ENCODE measurements around the gene NKD1. TPM values are rescaled to one million over a fixed set of nuclear protein-coding genes. Genes with fewer than 3 reads are reported as not detected.

Gene NKD1
- total and polyA plus RNA-seq, 2 donors from 2014 or later = 1.1 to 9.9 TPM

GRCh38 chr16:50683689-50684374 lies 135.6 kb downstream of the NKD1 start:
- Histone ChIP-seq H3K9ac (ENCODE audit: low read length in 3 of 3) (no peak overlapping the region), H3K4me3 (ENCODE audit: low read length in 3 of 3) (no peak overlapping the region), H3K9me3 (ENCODE audit: control insufficient read depth in 2 of 3, insufficient read depth in 1 of 3, low read length in 3 of 3) (no peaks in the 10 kb centered on the region), H3K27me3 (ENCODE audit: control insufficient read depth, insufficient read depth, low read length) (no peaks in the 10 kb centered on the region), H3K4me1 (ENCODE audit: control insufficient read depth in 2 of 3, insufficient read depth in 2 of 3, low read depth in 1 of 3, low read length in 3 of 3) (no peaks in the 10 kb centered on the region), H3K27ac (ENCODE audit: low read depth in 2 of 2, low read length in 2 of 2) (no peak overlapping the region), H3K36me3 (ENCODE audit: control insufficient read depth in 2 of 3, insufficient read depth in 3 of 3, low read length in 3 of 3) (no peaks in the 10 kb centered on the region)
- intact Hi-C loops (cut with DNase I) = no loop called here
- FAIRE-seq (no peak), DNase-seq (no peak)
- TF ChIP-seq, protein P1, sequence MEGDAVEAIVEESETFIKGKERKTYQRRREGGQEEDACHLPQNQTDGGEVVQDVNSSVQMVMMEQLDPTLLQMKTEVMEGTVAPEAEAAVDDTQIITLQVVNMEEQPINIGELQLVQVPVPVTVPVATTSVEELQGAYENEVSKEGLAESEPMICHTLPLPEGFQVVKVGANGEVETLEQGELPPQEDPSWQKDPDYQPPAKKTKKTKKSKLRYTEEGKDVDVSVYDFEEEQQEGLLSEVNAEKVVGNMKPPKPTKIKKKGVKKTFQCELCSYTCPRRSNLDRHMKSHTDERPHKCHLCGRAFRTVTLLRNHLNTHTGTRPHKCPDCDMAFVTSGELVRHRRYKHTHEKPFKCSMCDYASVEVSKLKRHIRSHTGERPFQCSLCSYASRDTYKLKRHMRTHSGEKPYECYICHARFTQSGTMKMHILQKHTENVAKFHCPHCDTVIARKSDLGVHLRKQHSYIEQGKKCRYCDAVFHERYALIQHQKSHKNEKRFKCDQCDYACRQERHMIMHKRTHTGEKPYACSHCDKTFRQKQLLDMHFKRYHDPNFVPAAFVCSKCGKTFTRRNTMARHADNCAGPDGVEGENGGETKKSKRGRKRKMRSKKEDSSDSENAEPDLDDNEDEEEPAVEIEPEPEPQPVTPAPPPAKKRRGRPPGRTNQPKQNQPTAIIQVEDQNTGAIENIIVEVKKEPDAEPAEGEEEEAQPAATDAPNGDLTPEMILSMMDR (IDR thresholded peaks at IDR 0.05; ENCODE audit: borderline replicate concordance, extremely low read depth, insufficient read depth) = no peak

- H3K27ac ChIP-seq (ENCODE audit: low read depth in 2 of 2, low read length in 2 of 2) = no peak overlapping the region
- no peaks in the 10 kb centered on the region for H3K27me3 ChIP-seq (ENCODE audit: control insufficient read depth, insufficient read depth, low read length)
- H3K36me3 ChIP-seq (ENCODE audit: control insufficient read depth in 2 of 3, insufficient read depth in 3 of 3, low read length in 3 of 3) = no peaks in the 10 kb centered on the region
- FAIRE-seq = no peak
- H3K9me3 ChIP-seq (ENCODE audit: control insufficient read depth in 2 of 3, insufficient read depth in 1 of 3, low read length in 3 of 3) = no peaks in the 10 kb centered on the region
- no peaks in the 10 kb centered on the region for H3K4me1 ChIP-seq (ENCODE audit: control insufficient read depth in 2 of 3, insufficient read depth in 2 of 3, low read depth in 1 of 3, low read length in 3 of 3)
- no peak overlapping the region for H3K4me3 ChIP-seq (ENCODE audit: low read length in 3 of 3)
- no peak overlapping the region for H3K9ac ChIP-seq (ENCODE audit: low read length in 3 of 3)
- TF ChIP-seq, protein P1 (IDR thresholded peaks at IDR 0.05; ENCODE audit: borderline replicate concordance, extremely low read depth, insufficient read depth) = no peak
- no peak for DNase-seq
- intact Hi-C loops (cut with DNase I) = no loop called here
Observed at GRCh38 chr16:50684823-50685461, 136.7 kb downstream of the NKD1 start.

GRCh38 chr16:50685462-50686063 lies 137.4 kb downstream of the NKD1 start:
- intact Hi-C loops (cut with DNase I) = no loop called here
- TF ChIP-seq, protein P1 (IDR thresholded peaks at IDR 0.05; ENCODE audit: borderline replicate concordance, extremely low read depth, insufficient read depth) = no peak
- FAIRE-seq (no peak), DNase-seq (no peak)
- Histone ChIP-seq H3K36me3 (ENCODE audit: control insufficient read depth in 2 of 3, insufficient read depth in 3 of 3, low read length in 3 of 3) (no peaks in the 10 kb centered on the region), H3K27ac (ENCODE audit: low read depth in 2 of 2, low read length in 2 of 2) (no peak overlapping the region), H3K9me3 (ENCODE audit: control insufficient read depth in 2 of 3, insufficient read depth in 1 of 3, low read length in 3 of 3) (no peaks in the 10 kb centered on the region), H3K4me1 (ENCODE audit: control insufficient read depth in 2 of 3, insufficient read depth in 2 of 3, low read depth in 1 of 3, low read length in 3 of 3) (no peaks in the 10 kb centered on the region), H3K4me3 (ENCODE audit: low read length in 3 of 3) (no peak overlapping the region), H3K9ac (ENCODE audit: low read length in 3 of 3) (no peak overlapping the region), H3K27me3 (ENCODE audit: control insufficient read depth, insufficient read depth, low read length) (no peaks in the 10 kb centered on the region)

All from kidney (tissue), 14 donors.